ENCODE measurements around the gene FAM240A.

FAM240A gene

DNA sequence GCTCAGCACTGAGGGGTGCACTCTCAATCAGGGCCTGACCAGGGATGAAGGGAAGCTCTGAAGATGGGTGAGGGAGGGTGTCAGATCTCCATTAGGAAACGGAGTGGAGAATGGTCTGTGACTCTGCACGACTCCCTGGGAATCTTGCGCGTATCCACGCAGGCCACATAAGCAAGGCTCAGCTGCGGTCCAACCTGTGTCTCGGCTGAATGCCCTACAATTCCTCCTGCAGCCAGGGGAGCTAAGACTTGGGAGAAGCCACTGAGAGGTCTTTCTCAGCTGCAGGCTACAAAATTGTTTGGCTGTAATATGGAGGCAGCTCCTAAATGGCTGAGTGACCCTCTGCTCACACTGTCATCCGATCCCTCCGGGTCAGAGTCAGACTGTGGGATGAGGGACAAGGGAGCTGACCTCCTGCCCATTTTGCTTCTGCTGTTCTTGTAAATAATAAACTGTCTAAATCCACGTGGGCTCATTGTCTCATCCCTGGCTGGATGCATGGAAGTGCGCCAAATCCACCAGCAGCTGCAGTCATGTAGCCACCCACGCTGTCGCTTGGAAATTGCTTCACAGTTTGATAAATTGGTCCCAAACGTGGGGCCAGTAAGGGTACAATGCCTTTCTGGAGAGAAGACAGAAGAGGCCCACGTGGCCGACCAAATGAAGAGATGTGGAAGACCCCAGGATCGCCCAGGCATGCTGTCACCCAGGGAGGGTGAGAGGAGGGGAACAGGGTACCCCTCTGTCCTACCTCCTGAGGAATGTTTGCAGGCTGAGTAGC lies 50.6 kb downstream of the FAM240A start:
- no peak overlapping the region for H3K4me3 ChIP-seq
- no peaks in the 10 kb centered on the region for H3K9me3 ChIP-seq (replicated peaks in 1 of 11)
- no peaks in the 10 kb centered on the region; a peak in 1 of 22 replicates for H3K27me3 ChIP-seq
- H3K4me2 ChIP-seq, result peak overlapping the region in 1 of 11 experiments; percentile 5; a peak in 1 of 22 replicates
- H3K36me3 ChIP-seq, result no peaks in the 10 kb centered on the region
- H4K20me1 ChIP-seq, result no peaks in the 10 kb centered on the region; a peak in 1 of 22 replicates
- peaks cover 18 to 39% (median 32%) of the 10 kb centered on the region in 10 experiments for H3K4me1 ChIP-seq
- no peak overlapping the region for H3K9ac ChIP-seq
- no peak overlapping the region for H3K27ac ChIP-seq
- no peak for TF ChIP-seq Cebpa-rat (IDR thresholded peaks at IDR 0.05)

DNA sequence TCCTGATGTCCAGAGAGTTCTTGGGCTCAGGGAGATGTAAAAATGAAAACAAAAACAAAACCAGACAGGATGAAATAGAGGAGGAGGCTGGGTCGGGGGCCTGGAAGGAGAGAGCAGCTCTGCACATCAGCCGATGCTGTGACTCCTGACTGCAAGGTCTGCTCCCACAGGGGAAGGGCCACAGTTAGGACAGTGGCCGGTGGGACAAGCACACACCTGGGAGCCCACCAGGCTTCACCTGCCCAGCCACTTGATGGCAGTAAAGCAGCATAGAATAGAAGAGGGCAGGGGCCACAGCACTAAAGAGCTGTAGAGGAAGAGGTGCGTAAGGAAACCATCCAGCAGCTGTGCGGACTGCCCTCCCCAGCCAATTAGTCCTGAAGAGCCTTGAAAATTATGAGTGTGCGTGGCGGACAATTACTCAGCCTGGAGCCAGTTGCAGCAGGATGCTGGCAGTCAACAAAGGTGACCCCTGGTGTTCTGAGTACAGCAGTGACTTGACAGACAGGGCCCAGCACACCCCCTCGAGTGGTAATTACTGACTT lies 51.3 kb downstream of the FAM240A start:
- no peak for TF ChIP-seq Cebpa-rat (IDR thresholded peaks at IDR 0.05)
- H4K20me1 ChIP-seq, result no peaks in the 10 kb centered on the region; a peak in 1 of 22 replicates
- no peak overlapping the region for H3K9ac ChIP-seq
- no peaks in the 10 kb centered on the region for H3K36me3 ChIP-seq
- H3K9me3 ChIP-seq (replicated peaks in 1 of 11), result no peaks in the 10 kb centered on the region
- H3K4me1 ChIP-seq, result peaks cover 17 to 34% (median 27%) of the 10 kb centered on the region in 10 experiments
- H3K27ac ChIP-seq, result no peak overlapping the region
- no peak overlapping the region for H3K4me3 ChIP-seq
- peak overlapping the region in 1 of 11 experiments; percentile 5; a peak in 1 of 22 replicates for H3K4me2 ChIP-seq
- no peaks in the 10 kb centered on the region; a peak in 1 of 22 replicates for H3K27me3 ChIP-seq

DNA sequence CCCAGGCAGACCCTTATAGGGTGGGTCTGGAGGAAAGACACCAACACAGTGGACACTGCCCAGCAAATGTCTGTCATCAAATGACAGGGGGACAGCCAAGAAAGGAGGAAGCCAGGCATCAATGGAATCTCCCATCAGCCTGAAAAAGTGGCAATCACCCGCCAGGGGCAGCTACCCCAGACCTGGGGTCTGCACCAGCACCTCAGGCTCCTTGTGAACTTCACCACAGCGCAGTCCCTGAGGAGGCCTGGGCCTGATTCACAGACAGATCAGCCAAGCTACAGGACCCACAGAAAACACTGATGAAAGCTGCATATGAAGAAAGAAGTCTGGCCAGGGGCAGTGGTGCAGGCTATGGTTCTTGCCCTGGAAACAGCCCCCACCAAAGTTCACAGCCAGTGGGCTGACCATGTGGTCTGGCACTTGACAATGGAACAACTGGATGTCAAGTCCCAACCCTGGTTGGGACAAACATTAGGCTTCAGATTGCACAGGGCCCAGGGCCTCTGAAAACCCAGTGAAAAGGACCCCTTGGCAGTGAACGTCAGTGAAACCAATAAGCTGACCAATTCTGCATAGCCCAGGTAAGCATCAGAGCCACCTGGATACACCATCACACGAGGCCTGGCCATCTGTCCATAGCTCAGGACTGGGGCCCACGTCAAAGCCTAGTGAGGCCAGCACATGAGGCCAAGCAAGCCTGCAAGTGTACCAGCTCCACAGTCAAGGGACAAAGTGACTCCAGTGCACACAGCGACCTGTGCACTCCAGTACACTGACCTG lies 52.1 kb downstream of the FAM240A start:
- Histone ChIP-seq H3K4me1 (peaks cover 16 to 27% (median 22%) of the 10 kb centered on the region in 10 experiments), H4K20me1 (no peaks in the 10 kb centered on the region; a peak in 1 of 22 replicates), H3K9ac (no peak overlapping the region), H3K36me3 (no peaks in the 10 kb centered on the region), H3K4me2 (no peak overlapping the region), H3K27me3 (no peaks in the 10 kb centered on the region; a peak in 1 of 22 replicates), H3K9me3 (replicated peaks in 1 of 11) (no peaks in the 10 kb centered on the region), H3K4me3 (no peak overlapping the region), H3K27ac (no peak overlapping the region)
- TF ChIP-seq Cebpa-rat (IDR thresholded peaks at IDR 0.05), result no peak

DNA sequence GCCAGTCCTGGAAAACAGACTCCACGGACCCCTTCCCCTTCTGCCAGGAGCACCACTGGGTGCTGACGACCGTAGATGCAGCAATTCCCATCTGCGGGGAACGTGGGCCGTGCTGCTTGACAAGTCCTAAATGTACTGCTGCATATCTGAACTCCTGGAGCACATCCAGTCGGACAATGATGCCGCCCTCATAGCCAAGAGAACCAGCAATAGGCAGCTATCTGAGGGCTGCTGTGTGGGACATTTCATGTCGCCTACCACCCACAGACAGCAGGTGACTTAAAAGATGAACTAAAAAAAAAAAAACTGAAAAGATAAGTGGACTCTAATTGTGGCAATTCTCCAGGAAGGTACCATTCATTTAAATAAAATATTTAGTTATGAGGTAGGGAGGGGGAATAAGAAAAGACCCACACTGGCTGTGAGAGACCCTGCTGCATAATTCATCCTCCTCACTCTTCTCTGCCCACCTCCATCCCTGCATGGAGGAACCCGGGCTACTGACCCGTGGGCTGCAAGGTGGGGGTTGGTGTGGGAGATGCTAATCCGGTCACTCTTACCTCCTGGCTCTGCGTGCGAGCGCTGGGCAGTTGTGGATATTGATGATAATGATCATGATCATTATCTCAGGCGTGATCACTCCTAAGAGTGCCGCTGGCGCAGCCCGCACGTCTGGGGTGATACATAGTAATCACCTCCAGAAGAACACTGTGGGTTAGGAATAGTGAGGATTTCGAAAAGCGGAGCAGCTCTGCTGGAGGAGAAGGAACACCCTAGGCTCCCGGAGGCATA lies 52.8 kb downstream of the FAM240A start:
- H3K4me3 ChIP-seq, result no peak overlapping the region
- H4K20me1 ChIP-seq, result no peaks in the 10 kb centered on the region; a peak in 1 of 22 replicates
- no peaks in the 10 kb centered on the region for H3K27me3 ChIP-seq
- H3K9ac ChIP-seq, result no peak overlapping the region
- H3K9me3 ChIP-seq (replicated peaks in 1 of 11), result no peaks in the 10 kb centered on the region
- TF ChIP-seq Cebpa-rat (IDR thresholded peaks at IDR 0.05), result no peak
- H3K4me2 ChIP-seq, result no peak overlapping the region
- H3K4me1 ChIP-seq, result peaks cover 8 to 19% (median 15%) of the 10 kb centered on the region in 10 experiments; a peak in 19 of 20 replicates
- no peak overlapping the region for H3K27ac ChIP-seq
- H3K36me3 ChIP-seq, result no peaks in the 10 kb centered on the region

DNA sequence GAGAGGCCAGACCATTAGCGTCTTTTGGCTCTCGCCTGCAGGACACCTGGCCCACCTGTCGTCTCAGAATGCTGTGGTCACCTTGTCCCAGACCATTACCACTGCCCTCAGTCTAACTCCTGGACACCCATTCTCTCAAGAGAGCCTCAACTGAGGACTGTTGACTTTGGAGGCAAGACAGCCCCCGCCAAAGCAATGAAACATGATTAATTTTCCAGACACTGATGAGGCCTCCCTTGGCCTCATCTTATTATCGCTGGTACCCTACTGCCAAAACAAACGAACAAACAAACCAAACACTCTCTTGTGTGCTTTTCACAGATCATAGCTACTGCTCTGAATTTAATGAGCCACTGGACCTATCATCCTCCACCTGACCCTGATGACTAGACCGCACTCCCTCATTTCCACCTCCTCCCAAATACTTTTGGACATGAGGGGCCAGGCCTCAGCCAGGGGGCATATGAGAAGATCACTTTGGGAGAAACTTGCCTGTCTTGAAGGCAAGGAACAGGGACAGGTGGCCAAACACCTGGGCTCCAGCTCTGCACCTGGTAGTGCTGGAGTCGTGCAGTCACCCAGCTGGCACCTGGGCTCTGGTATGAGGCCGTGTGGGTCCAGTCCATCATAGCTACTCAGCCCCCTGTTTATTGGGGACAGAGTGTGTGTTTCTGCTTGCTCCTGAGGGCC lies 53.6 kb downstream of the FAM240A start:
- TF ChIP-seq Cebpa-rat (IDR thresholded peaks at IDR 0.05), result no peak
- H3K27me3 ChIP-seq, result no peaks in the 10 kb centered on the region
- no peak overlapping the region for H3K9ac ChIP-seq
- peaks cover 2 to 18% (median 12%) of the 10 kb centered on the region in 10 experiments; a peak in 19 of 20 replicates for H3K4me1 ChIP-seq
- H4K20me1 ChIP-seq, result no peaks in the 10 kb centered on the region
- no peaks in the 10 kb centered on the region for H3K36me3 ChIP-seq
- no peak overlapping the region for H3K4me3 ChIP-seq
- no peak overlapping the region for H3K27ac ChIP-seq
- no peaks in the 10 kb centered on the region for H3K9me3 ChIP-seq (replicated peaks in 1 of 11)
- H3K4me2 ChIP-seq, result no peak overlapping the region

DNA sequence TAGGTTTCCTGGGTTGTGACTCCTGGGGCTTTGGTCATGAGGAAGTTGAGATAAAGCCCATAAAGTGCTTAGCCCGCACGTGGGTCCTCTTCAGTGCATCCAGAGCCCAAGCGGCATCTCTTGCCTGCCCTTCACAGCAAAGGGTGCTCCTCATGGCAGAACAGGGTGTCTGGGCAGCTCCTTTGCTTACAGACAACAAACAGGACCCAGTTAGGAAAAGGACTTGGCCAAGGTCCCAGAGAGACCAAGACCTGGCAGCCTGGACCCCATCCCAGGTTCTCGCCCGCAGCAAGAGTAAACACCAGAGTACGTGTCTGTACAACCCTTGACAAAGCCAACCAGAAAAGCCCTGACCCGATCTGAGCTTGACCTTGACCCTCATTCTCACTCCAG lies 54.1 kb downstream of the FAM240A start:
- Histone ChIP-seq H3K36me3 (no peaks in the 10 kb centered on the region), H3K9ac (no peak overlapping the region), H3K4me2 (no peak overlapping the region), H3K27me3 (no peaks in the 10 kb centered on the region), H3K27ac (no peak overlapping the region), H3K4me3 (no peak overlapping the region), H3K4me1 (peaks cover 0 to 18% (median 12%) of the 10 kb centered on the region in 10 experiments; a peak in 13 of 20 replicates), H3K9me3 (replicated peaks in 1 of 11) (no peaks in the 10 kb centered on the region), H4K20me1 (no peaks in the 10 kb centered on the region)
- TF ChIP-seq Cebpa-rat (IDR thresholded peaks at IDR 0.05), result no peak

DNA sequence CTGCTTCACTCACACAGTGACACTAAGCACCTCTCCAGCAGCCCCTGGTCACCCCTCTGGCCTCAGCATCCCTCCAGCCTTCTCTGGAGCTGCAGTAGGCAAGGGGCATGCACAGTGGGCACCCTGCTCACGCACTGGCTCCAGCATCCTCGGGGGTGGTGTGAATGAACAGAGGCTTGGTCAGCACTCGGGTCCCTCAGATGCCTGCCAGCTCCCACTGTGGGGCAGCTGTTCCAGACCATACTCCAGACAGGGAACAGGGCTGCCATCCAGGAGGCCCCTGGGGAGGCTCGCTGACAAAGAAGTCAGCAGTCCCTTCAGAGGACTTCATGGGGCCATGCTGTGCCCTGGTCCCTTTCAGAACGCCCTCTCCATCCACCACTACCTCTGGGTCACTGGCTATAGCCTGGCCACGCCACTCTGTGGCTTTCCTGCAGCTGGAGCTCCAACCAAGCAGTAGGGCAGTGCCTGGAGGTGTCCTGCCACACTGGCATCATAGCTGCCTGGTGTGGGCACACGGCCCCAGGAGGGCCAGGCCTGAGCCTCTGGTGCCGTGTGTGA lies 54.8 kb downstream of the FAM240A start:
- peaks cover 0 to 19% (median 11%) of the 10 kb centered on the region in 10 experiments; a peak in 12 of 20 replicates for H3K4me1 ChIP-seq
- no peak overlapping the region for H3K4me2 ChIP-seq
- no peak overlapping the region for H3K4me3 ChIP-seq
- no peak for TF ChIP-seq Cebpa-rat (IDR thresholded peaks at IDR 0.05)
- H3K9ac ChIP-seq, result no peak overlapping the region
- H3K27ac ChIP-seq, result no peak overlapping the region
- no peaks in the 10 kb centered on the region for H4K20me1 ChIP-seq
- H3K27me3 ChIP-seq, result no peaks in the 10 kb centered on the region
- no peaks in the 10 kb centered on the region for H3K9me3 ChIP-seq (replicated peaks in 1 of 11)
- H3K36me3 ChIP-seq, result no peaks in the 10 kb centered on the region

DNA sequence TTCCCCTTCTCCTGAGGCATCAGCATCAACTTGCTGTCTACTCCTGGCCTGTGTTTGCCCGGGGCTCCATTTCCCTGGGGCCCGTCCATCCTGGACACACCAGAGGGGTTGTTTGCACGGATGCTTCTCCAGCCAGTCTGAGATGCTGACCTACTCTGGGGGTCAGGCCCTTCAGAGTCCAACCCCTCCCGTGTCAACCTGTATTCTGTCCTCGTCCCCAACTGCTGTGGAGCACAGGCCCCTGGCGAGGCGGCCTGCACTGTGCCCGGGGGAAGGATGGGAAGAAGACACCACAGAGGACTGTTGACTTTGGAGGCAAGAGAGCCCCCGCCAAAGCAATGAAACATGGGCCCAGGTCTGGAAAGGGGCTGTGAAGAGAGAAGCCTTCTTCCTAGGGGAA lies 55.3 kb downstream of the FAM240A start:
- H3K36me3 ChIP-seq, result no peaks in the 10 kb centered on the region
- no peak for TF ChIP-seq Cebpa-rat (IDR thresholded peaks at IDR 0.05)
- no peak overlapping the region for H3K4me2 ChIP-seq
- no peak overlapping the region for H3K27ac ChIP-seq
- peaks cover 0 to 19% (median 11%) of the 10 kb centered on the region in 10 experiments; a peak in 12 of 20 replicates for H3K4me1 ChIP-seq
- no peaks in the 10 kb centered on the region for H3K9me3 ChIP-seq (replicated peaks in 1 of 11)
- no peak overlapping the region for H3K9ac ChIP-seq
- H3K27me3 ChIP-seq, result no peaks in the 10 kb centered on the region
- no peaks in the 10 kb centered on the region for H4K20me1 ChIP-seq
- no peak overlapping the region for H3K4me3 ChIP-seq

Data from BLaER1 treated with 17β-estradiol and CSF1 and Interleukin-3, amounts not matched to agents 10 nM and 100 nM (cell line).